ENCODE data around the gene BLOC1S1.
A peak's percentile ranks its signal among the peaks of the same experiment; 100 is the strongest.

Gene BLOC1S1

GRCh38 chr12:55695349-55695748 lies 20.5 kb upstream of the BLOC1S1 start:
- DNase-seq = no peak

DNA sequence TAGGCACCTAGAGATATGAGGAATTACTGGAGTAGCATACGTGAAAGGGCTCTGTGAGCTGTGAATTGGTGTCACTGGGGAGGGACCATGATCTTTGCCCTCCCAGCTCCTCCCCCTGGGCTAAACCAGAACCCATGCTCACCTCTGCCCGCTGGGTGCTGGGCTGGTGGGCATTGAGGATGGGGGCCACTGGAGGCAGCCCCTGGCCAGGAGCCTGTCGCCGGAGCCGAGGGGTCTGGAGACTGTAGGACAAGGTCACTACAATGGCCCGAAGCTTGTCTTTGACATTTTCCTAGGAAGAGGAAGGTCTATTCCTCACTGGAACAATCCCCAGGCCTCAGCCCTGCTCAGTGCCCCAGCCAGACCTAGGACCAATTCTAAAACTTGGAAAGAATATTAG lies 19.7 kb upstream of the BLOC1S1 start:
- DNase-seq = no peak

- DNase-seq = no peak
These were observed 18.9 kb upstream of the BLOC1S1 start for GRCh38 chr12:55696796-55697462.

- no peak for DNase-seq
These were observed 18.2 kb upstream of the BLOC1S1 start for GRCh38 chr12:55697686-55698085.

- DNase-seq = no peak
These were observed 17.4 kb upstream of the BLOC1S1 start for GRCh38 chr12:55698241-55698955.

DNA sequence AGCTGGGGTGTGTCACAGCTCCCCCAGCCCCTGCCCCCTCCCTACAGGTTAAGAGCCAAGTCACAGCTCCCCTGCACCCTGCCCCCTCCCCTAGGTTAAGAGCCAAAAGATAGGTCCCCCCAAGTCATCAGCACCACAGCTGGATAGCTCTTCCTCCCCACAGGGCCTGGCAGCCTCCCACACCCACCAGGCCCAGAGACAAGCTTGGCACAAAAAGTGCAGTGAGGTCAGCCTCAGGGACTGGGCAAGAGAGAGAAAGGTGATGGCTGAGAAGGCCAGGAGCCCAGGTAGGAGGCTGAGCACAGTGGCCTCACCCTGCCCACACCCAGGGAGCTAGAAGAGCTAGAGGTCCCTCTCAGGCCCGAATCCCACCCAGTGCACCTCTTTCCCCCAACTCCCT lies 16.9 kb upstream of the BLOC1S1 start:
- no peak for DNase-seq

DNA sequence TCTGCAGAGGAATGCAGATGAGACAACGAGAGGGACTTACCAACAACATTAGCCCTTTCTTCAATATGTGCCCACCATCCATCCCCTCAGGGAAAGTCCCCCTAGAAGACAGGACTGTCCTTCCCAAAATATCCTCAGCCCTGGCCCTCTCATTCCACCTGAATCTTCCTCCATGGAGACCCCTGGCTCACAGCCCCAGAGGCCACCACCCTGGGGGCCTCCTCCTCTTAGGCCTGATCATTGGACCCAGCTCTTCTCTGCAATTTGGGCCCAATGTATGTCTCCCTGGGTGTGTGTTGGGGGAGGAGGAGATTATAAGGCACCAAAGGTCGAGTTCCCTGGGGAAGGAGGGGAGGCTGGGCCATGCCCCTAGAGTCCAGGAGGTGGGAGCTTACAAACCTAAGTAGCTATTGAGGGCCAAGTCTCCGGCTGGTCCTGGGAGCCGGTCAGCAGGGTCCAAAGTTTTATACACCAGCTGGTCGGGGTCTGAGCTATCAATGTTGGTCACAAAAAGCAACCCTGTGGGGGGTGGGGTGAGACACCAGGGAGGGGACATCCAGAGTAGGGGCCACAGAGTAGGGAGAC lies 16.3 kb upstream of the BLOC1S1 start:
- DNase-seq = no peak

- no peak for DNase-seq
These were observed 15.4 kb upstream of the BLOC1S1 start for GRCh38 chr12:55700255-55701018.

DNA sequence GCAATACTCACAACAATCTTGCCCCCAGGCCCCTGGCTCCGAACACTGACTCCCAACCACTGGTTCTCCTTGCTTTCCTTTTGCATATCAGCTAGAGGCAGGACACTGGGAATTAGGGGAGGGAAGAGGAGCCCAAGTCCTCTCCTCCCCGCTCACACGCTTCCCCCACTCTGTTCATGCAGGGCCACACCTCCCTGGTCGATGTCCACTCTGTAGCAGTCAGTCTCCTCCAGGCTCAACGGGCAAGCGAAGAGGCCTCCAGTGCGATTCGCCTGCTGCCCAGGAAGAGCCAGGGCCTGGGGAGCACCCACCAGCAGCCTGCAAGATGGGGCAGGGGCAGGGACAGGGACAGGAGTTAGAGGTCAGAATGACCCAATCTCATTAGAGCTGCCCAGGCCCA lies 13.0 kb upstream of the BLOC1S1 start:
- DNase-seq = no peak

DNA sequence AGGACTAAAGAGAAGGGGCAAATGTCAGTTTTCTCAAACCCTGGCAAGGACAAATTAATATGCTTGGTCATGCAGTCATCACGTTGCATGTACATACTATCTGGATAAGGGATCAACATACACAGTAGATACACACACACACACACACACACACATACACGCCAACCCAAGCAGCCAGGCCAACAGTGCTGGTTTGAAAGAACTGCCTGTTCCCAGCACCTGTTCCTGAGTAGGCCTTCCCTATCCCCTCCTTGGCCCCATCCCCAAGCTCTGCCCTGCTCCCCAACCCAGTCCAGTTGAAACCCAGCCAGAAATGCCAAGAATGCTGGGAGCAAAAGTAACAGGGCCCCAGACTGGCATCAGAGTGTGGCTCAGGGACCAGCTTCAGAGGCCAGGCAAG lies 12.6 kb upstream of the BLOC1S1 start:
- DNase-seq = no peak

DNA sequence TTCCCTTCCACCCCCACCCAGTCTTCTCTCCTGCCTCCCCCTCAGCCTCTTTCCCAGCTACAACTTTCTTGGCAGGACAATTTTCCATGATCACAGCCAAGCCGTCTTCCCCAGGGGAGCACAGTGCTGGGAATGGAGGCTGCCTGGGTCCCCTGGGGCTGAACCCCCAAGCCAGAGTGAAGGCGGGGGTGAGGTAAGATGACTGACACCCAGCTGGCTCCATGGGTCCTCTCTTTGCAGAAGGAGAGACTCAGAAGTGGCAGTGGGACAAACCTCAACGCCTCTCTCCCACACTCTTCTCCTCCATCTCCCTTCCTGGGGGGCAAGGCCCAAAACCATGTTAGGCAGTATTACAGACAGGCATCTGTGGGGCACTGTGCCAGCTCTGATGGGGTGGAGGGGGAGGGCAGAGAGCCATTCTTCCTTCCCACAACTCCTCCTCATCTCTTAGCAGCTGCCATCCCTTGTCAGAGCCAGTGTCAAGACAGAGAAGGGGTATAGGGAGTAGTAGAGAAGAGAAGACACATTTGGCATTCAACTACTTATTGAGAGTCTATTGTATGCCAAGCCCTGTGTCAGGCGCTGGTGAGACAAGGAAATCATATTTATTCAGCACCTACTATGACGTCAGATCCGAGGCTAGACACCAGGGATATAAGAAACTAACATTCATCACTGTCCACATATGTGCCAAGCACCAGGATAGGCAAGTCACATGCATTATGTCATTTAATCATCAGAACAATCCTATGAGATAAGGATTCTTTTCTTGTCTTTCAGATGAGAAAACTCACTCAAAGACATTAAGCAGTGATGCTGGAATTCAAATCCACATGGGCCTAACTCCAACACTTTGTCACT lies 11.7 kb upstream of the BLOC1S1 start:
- no peak for DNase-seq

GRCh38 chr12:55704824-55705718 lies 10.8 kb upstream of the BLOC1S1 start:
- no peak for DNase-seq

GRCh38 chr12:55705782-55706402 lies 10.0 kb upstream of the BLOC1S1 start:
- no peak for DNase-seq

- no peak for DNase-seq
These were observed 9.2 kb upstream of the BLOC1S1 start for GRCh38 chr12:55706568-55707218.

- DNase-seq = no peak
These were observed 8.6 kb upstream of the BLOC1S1 start for GRCh38 chr12:55707219-55707671.

DNA sequence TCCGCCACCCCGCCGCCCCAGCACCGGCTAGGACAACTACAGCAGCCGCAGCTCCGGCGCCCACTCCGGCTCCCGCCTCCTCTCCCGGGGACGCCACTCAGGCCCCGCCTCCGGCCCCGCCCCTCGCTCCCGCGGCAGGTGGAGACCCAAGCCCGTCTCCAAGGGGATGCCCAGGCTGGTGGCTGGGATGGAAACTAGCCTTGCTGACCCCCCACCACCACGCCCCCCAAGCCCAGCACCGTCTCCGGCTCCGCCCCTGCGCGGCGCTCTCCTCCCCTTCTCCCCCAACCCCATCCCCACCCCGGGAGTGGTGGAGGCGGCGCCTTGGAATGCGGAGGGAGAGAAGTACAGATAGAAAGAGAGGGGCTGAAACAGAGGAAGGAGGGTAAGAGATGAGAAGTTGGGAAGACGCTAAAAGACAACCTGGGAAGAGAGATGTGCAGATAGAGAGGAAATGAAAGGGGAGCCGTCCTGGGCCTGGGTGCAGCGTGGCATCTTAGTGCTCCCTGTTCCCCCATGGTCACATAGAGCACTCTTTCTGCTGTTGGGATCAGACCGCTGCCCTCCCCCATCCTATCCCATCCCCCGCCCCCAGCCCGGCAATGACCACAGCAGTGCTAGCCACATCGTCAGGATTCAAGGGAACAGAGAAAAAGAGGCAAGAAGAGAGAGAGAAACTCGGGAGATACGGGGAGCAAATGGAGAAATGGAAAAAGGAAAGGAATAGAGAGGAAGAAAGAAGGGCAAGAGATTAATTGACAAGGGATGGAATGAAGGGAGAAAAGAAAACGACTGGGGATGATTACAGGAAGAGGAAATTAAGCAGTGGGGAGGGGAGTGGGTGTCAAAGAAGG lies 7.8 kb upstream of the BLOC1S1 start, which contains the start of gene ITGA7:
Gene ITGA7, minus strand, starts transcription at position 64 of the 854 bp plus-strand sequence. CDS start 222 bp downstream, outside the sequence.
- DNase-seq = peak; percentile 72

DNA sequence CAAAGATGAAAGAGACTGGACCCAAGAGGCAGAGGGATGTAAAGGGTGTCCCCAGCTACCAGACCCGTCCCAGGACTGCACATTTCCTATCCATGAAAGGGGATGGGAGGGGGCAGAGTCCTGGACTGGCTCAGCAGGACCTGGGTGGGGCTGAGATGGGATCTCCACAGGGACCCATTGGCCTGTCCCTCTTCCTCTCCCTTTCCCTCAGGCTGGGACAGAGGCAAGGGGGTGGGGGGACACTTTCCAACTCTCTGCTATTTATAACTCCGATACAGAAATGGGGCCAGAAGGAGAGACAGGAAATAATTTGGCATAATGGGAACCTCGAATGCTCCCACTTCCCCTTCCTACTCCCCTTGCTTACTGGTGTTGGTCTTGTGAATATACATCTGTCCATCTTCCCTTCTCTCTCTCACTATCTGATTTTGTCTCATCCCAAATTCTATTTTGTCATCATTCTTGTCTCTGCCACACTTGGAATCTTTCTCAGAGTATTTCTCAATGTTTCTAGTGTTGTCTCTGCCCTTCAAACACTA lies 7.1 kb upstream of the BLOC1S1 start:
- no peak for DNase-seq

DNA sequence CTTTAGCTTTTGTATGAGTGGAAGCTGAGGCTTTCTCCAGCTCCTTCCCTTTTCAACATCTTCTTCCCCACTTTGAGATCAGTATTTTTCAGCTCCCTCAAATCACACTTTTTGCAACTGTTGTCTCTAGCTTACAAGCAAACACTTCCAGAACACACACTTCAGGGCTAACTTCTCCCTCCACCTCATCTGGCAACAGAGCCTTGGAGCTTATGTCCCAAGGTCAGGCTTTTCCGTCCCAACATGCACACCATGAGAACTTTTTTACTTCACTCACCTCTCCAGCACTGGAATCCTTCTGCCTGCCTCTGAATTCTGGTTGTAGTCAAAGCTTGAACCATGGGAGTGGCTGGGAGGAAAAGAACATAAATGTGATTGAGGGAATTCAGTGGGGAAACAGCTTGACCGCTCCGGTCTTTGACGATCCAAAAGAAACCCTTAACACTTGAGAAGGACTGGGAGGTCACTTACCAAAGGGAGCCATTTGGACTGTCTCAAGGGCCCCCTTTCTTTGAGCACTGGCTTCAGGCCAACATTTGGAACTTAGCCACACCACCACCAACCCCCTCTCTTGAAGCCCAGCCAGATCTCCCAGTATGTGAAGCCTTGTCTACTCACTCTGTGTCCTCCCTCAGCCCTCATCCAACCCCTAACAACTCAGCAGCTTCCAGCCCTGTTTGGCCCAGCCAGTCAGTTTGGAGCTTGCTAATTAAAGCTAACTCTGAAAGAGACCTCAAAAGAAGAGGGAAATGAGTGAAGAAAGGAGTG lies 3.9 kb upstream of the BLOC1S1 start:
- no peak for DNase-seq
